HG03442 (cell line): ENCODE results near the gene LCAT.
"Not testable (repeated sequence)": the region's sequence is repeated elsewhere in the genome, so short reads cannot be mapped to it uniquely, and the experiment has no call there.

Source experiments
- ATAC-seq: cut with Tn5 transposase; IDR thresholded peaks from one replicate; pipeline ENCODE4 v1.9.1; 2021; ENCODE audit warnings: mild to moderate bottlenecking, moderate library complexity; ENCODE audit not compliant: unreplicated experiment

Gene LCAT, protein sequence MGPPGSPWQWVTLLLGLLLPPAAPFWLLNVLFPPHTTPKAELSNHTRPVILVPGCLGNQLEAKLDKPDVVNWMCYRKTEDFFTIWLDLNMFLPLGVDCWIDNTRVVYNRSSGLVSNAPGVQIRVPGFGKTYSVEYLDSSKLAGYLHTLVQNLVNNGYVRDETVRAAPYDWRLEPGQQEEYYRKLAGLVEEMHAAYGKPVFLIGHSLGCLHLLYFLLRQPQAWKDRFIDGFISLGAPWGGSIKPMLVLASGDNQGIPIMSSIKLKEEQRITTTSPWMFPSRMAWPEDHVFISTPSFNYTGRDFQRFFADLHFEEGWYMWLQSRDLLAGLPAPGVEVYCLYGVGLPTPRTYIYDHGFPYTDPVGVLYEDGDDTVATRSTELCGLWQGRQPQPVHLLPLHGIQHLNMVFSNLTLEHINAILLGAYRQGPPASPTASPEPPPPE

DNA sequence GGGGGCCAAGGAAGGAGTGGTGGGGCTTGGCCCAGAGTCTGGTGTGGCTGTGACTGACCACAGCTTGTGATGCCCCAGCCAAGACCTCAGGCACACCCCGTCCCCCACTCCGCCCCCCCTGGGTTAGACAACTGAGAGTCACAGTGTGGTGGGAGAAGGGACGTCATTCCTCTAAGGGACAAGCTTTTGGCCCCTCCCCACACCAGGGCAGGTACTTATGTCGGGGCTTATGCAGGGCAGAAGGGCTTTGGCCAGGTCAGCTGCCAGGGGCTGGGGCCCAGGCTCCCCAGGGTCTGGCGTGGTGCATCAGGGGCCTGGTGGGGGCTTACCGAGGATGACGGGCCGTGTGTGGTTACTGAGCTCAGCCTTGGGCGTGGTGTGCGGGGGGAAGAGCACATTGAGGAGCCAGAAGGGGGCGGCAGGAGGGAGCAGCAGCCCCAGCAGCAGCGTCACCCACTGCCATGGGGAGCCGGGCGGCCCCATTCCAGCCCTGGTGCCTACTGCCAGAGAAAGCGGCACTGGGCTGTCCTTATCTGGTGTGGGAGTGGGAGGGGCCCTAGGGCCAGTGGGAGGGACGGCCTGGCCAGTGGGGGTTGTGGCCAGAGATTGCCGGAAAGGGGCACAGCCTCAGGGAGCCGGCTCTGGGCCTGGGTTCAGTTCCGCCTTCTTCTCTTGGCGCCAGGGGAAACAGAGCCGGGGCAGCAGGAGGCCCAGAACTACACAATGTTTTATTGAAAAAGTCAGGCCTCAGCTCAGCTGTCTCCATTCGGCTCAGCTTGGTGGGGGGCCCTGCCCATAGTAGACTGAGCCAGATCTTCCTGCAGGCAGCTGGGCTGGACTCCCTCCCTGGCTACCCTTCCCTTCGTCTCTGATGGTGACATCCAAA is at the start of gene LCAT:
TSS of gene LCAT (minus strand) at position 502 of the 886 bp plus-strand sequence. CDS start at position 483, 19 bp downstream.
- ATAC-seq, result no peak

DNA sequence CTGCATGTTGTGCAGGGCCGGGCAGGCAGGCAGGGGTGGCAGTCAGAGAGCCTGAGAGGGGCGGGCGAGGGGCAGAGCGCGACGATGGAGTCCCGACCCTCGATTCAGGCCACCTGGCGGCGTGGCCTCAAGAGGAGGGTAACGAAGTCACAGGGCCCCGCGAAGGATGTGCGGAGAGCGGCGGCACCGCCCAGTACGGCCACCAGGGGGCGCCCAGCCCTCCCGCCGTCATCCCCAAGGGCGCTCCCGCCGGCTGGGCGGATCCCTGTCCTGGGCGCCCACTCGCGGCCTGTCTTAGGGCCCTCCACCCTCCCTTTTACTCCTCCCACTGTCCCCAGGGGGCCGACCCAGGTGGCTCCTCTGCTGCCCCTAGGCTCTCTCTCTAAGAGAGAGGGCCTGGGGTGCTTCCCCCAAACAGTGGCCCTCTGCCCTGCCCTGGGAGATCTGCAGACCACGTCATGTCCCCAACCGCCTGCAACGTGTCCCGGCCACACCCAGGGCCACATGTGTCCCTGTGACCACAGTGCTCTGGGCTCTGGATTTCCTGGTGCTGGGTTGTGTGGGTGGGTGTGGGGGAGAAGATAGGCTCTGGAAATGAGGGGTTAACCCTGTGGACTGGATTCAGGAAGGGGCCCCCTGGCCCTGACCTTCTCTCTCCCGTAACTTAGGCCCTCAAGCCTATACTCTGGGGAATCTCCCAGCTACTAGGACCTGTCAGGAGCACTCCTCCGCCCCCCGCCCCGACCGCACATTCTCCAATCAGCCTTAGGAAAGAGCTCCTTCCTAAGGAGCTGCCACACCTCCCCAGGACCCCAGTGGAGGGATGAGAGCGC is 49.5 kb upstream of the LCAT start:
- ATAC-seq, result peak; percentile 63

DNA sequence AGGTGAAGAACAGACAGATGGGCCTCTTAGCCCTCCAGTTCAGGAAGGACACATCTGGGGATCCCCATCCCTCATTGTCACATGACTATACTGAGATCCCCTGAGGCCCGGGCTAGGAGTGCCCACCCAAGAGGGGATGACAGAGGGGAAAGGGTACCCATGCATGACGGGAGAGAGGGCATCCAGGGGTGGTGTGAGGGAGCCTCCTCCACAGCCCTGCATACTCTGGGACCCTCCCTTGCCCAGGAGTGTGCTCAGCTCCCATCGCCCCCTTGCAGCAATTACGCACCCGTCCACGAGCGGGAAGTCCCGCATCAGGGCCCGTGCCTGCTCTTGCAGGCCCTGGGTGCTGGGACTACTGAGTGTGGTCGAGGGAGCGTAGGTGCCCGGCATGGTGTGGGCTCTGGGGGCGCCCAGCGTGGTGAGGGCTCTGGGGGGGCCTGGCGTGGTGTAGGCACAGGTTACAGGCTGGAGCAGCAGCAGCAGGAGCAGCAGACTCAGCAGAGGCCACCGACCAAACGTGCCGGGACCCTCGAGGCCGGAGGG is 48.8 kb upstream of the LCAT start:
- no peak for ATAC-seq

DNA sequence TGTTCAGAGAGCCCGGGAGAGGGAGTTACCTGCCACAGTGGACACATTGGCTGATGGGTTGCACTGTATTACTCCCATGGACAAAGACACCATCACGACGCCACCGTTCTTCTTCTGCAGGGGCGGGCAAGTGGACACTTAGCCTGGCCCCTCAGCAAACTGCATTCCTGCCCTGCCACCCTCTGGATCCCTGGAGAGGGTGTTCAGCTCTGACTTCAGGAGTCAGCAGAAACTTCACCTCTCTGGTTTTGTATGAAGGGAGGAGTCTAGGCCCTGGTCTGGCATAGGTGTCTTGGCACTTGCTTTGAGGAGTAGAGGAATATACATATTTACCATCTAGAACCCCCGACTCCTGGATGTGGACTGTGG is 46.1 kb upstream of the LCAT start:
- no peak for ATAC-seq

- no peak for ATAC-seq
Observed at GRCh38 chr16:67989322-67990017, 45.5 kb upstream of the LCAT start.

DNA sequence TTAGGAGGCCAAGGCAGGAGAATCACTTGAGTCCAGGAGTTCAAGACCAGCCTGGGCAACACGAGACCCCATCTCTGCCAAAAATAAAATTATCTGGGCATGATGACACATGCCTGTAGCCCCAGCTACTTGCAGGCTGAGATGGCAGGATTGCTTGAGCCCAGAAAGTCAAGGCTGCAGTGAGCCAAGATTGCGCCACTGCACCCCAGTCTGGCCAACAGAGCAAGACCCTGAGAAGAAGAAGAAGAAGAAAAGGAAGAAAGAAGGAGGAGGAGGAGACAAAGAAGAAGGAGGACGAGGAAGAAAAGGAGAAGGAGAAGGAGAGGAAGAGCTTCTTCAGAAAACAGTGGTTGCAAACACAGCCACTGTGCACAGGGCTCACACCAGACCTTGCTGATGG is 44.8 kb upstream of the LCAT start:
- no peak for ATAC-seq

GRCh38 chr16:67987460-67988160 is 43.7 kb upstream of the LCAT start:
- ATAC-seq, result no peak

DNA sequence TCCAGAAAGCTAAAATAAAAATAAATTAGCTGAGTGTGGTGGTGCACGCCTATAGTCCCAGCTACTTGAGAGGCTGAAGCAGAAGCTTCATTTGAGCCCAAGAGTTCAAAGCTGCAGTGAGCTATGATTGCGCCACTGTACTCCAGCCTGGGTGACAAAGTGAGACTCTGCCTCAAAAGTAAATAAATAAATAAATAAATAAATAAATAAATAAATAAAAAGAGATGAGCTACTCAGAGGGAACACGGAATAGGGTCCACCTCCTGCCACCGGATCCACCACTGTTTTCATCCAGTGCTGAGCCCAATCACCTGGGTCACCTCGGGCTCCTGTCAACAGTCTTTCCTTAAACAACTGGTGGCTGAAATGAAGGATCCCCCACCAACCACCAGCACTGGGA is 43.0 kb upstream of the LCAT start:
- no peak for ATAC-seq

DNA sequence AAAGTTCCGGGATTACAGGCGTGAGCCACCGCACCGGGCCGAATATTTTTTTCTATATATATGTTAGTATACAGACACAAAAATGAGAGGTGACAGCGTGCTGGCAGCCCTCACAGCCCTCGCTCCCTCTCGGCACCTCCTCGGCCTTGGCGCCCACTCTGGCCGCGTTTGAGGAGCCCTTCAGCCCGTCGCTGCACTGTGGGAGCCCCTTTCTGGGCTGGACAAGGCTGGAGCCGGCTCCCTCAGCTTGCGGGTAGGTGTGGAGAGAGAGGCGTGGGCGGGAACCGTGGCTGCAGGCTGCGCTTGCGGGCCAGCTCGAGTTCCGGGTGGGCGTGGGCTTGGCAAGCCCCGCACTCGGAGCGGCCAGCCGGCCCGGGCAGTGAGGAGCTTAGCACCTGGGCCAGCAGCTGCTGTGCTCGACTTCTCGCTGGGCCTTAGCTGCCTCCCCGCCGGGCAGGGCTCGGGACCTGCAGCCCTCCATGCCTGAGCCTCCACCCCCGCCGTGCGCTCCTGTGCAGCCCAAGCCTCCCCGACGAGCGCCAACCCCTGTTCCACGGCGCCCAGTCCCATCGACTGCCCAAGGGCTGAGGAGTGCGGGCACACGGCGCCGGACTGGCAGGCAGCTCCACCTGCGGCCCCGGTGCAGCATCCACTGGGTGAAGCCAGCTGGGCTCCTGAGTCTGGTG is 38.2 kb upstream of the LCAT start:
- ATAC-seq, result no peak

DNA sequence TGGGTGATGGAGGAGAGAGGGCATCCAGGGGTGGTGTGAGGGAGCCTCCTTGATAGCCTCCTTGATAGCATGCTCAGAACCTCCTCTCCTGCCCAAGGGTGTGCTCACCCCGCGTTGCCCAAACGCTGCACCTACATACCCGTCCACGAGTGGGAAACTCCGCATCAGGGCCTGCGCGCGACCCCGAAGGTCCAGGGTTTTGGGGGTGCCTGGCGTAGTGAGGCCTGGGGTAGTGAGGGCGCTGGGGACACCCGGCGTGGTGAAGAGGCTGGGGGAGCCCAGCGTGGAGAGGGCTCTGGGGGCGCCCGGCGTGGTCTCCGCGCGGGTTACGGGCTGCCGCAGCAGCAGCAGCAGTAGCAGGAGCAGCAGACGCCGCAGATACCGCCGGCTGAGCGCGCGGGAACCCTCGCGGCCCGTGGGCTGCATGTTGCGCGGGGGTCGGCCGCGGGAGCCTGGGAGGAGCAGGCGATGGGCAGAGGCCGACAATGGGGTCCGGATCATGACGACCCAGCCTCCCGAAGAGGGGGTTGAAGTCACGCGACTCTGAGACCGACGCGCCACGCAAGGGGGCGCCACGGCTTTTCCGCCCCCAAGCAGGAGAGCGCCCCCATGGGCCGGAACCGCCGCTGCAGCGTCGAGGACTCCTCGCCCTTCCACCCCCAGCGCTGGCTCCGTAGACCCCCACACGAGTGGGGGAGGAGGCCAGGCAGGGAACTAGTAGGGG is 36.2 kb upstream of the LCAT start, which contains the start of gene DPEP3:
TSS of gene DPEP3 (minus strand) at position 545 of the 724 bp plus-strand sequence. CDS start at position 426, 119 bp downstream.
- no peak for ATAC-seq

DNA sequence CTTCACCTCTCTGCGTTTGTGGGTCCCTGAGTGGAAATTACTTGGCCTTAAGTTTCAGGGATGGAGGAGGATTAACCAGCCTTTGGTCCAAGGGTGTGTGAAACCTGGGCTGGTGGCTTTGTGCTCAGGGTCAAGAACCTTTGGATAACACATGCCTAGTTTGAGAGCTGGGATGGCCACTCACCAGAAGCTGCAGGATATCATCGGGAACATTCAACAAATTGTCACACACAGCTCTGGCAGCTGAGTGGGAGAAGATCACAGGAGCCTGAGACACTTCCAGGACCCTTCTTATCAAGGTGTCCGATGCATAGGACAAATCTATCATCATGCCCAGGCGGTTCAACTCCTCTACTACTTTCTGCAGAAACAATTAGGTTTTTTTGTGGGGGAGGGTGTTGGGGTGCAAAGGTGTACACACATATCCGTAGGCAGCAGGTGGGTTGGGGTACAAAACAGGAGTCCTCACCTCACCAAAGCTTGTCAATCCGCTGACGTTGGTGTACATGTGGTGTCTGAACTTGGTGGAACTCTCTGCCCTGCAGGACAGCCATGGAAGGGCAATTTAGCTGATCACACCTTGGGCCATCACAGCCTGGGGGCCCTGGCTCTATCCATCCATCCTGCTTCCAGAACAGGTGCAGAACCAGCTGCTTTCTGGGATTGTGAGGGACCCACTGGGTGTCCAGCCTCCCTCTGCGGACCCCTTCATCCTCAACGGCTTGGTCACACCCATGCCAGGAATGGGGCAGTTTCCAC is 33.7 kb upstream of the LCAT start:
- no peak for ATAC-seq

DNA sequence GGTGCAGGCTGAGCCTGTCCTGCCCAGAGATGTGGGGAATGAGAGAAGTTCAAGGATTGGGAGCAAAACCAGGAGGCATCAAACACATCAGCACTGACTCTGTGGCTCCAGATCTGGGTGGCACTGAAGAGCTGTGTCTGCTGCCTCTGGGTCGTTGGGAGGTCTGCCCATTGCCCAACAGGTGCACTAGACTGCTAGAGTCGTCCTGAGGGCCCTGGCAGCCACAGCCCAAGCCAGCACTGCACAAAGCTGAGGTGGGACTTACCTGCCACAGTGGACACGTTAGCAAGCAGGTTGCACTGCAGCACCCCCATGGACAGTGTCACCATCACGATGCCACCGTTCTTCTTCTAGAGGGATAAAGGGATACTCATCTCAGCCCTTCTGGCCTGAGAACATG is 33.1 kb upstream of the LCAT start:
- no peak for ATAC-seq

GRCh38 chr16:67976205-67976604 is 32.3 kb upstream of the LCAT start:
- no peak for ATAC-seq

GRCh38 chr16:67975321-67976105 is 31.6 kb upstream of the LCAT start:
- no peak for ATAC-seq

DNA sequence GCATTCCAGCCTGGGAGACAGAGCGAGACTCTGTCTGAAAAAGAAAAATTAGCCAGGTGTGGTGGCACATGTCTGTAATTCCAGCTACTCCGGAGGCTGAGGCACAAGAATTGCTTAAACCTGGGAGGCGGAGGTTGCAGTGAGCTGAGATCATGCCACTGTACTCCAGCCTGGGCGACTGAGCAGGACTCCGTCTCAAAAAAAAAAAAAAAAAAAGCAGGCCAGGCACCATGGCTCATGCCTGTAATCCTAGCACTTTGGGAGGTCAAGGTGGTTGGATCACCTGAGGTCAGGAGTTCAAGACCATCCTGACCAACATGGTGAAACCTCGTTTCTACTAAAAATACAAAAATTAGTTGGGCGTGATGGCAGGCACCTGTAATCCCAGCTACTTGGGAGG is 28.4 kb upstream of the LCAT start:
- not testable (repeated sequence) for ATAC-seq

DNA sequence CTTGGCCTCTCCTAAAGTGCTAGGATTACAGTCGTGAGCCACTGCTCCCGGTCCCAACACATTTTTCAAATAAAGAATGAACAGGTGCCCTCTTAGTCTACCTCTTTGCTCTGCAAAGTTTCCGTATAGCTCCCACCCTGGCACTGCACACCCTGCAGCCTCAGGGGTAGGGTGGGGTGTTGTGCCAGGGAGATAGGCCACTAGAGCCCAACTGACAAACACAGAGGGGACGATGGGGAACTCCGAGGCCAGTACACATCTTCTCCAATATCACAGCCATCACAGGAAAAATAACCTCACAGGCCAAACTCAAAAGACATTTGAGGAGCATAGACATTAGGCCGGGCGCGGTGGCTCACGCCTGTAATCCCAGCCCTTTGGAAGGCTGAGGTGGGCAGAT is 27.2 kb upstream of the LCAT start:
- no peak for ATAC-seq
